Myocyte (in vitro differentiated cells): ENCODE measurements around the gene TMED10. TPM values are rescaled to one million over a fixed set of nuclear protein-coding genes. Genes with fewer than 3 reads are reported as not detected.

ENCODE experiments used
- DNase-seq: peaks from one replicate; pipeline ENCODE4 v3.0.0-alpha.2; 2012; ENCODE audit warnings: low read depth
- total RNA-seq: library from RNA; depleted of rRNA; stranded (reverse); fragments of >200 nt; gene quantifications from 2 replicates; pipeline ENCODE4 v1.2.3, GENCODE V29; 2014

Gene TMED10
- total RNA-seq, 1 donor from 2014 or later, result 398 TPM

- DNase-seq, result peak; percentile 67
These were observed 87.6 kb downstream of the TMED10 start for GRCh38 chr14:75088566-75089373.

GRCh38 chr14:75088153-75088552, 88.3 kb downstream of the TMED10 start:
- no peak for DNase-seq

GRCh38 chr14:75084513-75084912, 91.9 kb downstream of the TMED10 start:
- peak; percentile 9 for DNase-seq

- DNase-seq, result no peak
These were observed 93.1 kb downstream of the TMED10 start for GRCh38 chr14:75083271-75083670.

GRCh38 chr14:75081660-75082229, 94.7 kb downstream of the TMED10 start:
- no peak for DNase-seq

Other genes starting within 250 kb of the TMED10 start
- gene PGF, start 221.0 kb downstream of the TMED10 start, total RNA-seq, result 12.0 and 19.8 TPM in 2 replicates
- 47.8 and 65.1 TPM in 2 replicates for gene EIF2B2, start 173.7 kb downstream of the TMED10 start, total RNA-seq
- gene MLH3, start 125.1 kb downstream of the TMED10 start, total RNA-seq, result 33.8 and 37.9 TPM in 2 replicates
- gene ACYP1, start 112.6 kb downstream of the TMED10 start, total RNA-seq, result 11.1 and 18.8 TPM in 2 replicates
- gene ZC2HC1C, start 107.0 kb downstream of the TMED10 start, total RNA-seq, result 0.52 and 1.6 TPM in 2 replicates
- gene NEK9, start 49.6 kb downstream of the TMED10 start, total RNA-seq, result 46.5 and 51.7 TPM in 2 replicates
- 22.7 and 26.5 TPM in 2 replicates for gene FOS, start 102.2 kb upstream of the TMED10 start, total RNA-seq